OCI-M1 (cell line): ENCODE results near the gene HAPLN3.
A peak's percentile ranks its signal among the peaks of the same experiment; 100 is the strongest.

Experiments used
- DNase-seq: peaks from one replicate; lab custom pipeline; 2025; lab: John Stamatoyannopoulos, UW

Gene HAPLN3

GRCh38 chr15:88894348-88894818, 961 bp downstream of the HAPLN3 start:
- peak; percentile 46 for DNase-seq

GRCh38 chr15:88891540-88892254, 3.6 kb downstream of the HAPLN3 start:
- DNase-seq, result no peak

GRCh38 chr15:88890495-88890894, 4.8 kb downstream of the HAPLN3 start:
- no peak for DNase-seq

- no peak for DNase-seq
These were observed 6.6 kb downstream of the HAPLN3 start for GRCh38 chr15:88888719-88889118.

GRCh38 chr15:88887068-88887580, 8.2 kb downstream of the HAPLN3 start:
- no peak for DNase-seq

GRCh38 chr15:88882785-88883184, 12.6 kb downstream of the HAPLN3 start:
- no peak for DNase-seq

GRCh38 chr15:88881775-88882174, 13.6 kb downstream of the HAPLN3 start:
- DNase-seq, result no peak

GRCh38 chr15:88880944-88881740, 14.2 kb downstream of the HAPLN3 start:
- DNase-seq, result no peak

GRCh38 chr15:88878720-88879184, 16.6 kb downstream of the HAPLN3 start:
- DNase-seq, result peak; percentile 57

GRCh38 chr15:88877906-88878305, 17.4 kb downstream of the HAPLN3 start:
- no peak for DNase-seq

GRCh38 chr15:88877415-88877814, 17.9 kb downstream of the HAPLN3 start:
- no peak for DNase-seq

- no peak for DNase-seq
These were observed 18.8 kb downstream of the HAPLN3 start for GRCh38 chr15:88876573-88876972.

GRCh38 chr15:88874684-88875083, 20.7 kb downstream of the HAPLN3 start:
- DNase-seq, result no peak

- DNase-seq, result no peak
These were observed 21.1 kb downstream of the HAPLN3 start for GRCh38 chr15:88874275-88874674.

GRCh38 chr15:88873786-88874185, 21.6 kb downstream of the HAPLN3 start:
- DNase-seq, result no peak

- DNase-seq, result no peak
These were observed 22.6 kb downstream of the HAPLN3 start for GRCh38 chr15:88872706-88873105.

- DNase-seq, result no peak
These were observed 23.2 kb downstream of the HAPLN3 start for GRCh38 chr15:88872106-88872505.

- DNase-seq, result no peak
These were observed 24.0 kb downstream of the HAPLN3 start for GRCh38 chr15:88871313-88871712.

GRCh38 chr15:88866295-88866881, 29.0 kb downstream of the HAPLN3 start:
- DNase-seq, result no peak

GRCh38 chr15:88865498-88866099, 29.7 kb downstream of the HAPLN3 start:
- DNase-seq, result no peak

- DNase-seq, result no peak
These were observed 30.4 kb downstream of the HAPLN3 start for GRCh38 chr15:88864861-88865497.

GRCh38 chr15:88863412-88863811, 31.9 kb downstream of the HAPLN3 start:
- DNase-seq, result no peak
